ENCODE data around the gene RINT1.
A peak's percentile ranks its signal among the peaks of the same experiment; 100 is the strongest.
"Not testable (repeated sequence)": the region's sequence is repeated elsewhere in the genome, so short reads cannot be mapped to it uniquely, and the experiment has no call there.

RINT1 gene

DNA sequence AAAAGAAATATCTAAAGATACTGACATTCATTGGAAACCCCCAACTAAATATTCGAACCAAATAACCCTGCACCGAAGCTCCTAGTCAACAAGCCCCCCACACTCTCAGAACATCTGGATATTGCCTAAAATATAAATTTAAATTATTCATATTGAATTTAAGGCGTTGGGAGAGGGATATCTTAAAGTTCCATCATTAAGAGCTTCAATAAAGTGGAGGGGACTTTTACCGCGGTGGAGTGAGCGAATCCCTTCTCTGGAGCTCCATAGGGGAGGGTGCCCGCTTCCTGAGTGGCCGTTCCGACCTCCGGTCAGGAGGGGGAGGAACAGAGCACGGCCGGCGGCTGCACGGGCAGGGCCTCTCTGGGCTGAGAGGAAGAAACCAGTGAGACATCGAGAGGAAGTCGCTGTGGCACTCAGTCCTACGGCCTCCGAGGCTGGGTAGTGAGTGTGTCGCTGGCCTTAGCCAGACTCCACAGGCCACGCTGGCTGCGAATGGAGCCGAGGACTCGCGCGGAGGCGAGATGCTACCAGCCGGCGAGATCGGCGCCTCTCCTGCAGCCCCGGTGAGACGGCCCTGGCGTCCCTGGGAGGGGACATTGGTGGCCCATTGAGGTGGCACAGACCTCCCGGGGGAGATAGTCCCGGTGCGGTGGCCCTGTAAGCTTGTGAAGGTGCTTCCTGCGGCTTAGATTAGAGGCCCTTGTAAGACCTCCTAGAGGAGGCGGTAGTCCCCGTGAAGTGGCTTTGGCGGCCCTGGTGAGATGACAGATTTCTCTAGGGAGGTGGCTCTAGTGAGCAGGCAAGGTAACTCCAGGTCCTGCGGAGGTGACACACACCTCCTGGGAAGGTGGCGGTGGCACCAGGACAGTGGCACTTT, at the start of gene RINT1:
TSS of gene RINT1 (plus strand) at position 410 of the 880 bp plus-strand sequence. CDS start at position 525, 115 bp downstream.
- DNase-seq, result peak; percentile 86

DNA sequence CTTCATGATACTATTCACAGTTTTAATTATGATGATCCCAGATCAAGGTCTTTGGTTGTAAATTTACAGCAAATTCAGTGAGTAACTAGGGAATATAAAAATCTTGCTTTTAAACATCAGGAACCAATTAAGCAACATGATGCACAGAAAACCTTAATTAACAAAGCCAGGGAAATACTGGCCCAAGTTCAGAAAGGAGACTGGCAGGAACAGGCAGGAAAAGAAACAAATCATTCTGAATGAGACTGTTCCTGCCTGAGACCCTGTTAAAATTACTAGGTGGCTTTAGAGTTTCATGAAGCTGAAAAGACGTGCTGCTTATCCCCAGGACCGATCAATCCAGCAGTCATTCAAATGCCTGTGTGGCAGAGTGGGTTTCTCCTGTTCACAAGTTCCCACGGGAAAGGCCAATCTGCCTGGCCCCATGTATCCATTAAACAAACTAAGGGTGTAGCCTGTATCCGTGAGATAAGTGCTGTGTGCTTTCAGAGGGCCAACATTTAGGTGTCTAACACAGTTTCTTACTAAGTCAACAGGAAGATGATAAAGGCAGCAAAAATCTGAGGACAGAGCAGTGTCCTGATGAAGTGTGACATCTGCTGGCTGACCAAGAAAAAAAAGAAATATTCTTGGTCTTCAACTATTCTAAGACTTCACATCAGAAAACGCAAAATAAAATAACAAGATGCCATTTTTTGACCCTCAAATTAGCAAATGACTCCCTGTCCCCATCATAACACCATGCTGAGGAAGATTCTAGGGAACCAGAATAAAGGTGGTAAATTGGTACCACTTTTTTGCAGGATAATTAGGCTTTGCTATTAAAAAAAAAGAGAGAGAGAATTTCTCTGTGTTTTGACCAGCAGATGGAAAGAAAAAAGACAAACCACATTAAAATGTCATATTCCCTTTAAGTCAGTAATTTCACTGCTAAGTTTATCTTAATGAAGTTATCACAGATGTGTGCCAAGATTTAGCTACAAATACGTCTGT, 44.1 kb upstream of the RINT1 start:
- no peak for DNase-seq

DNA sequence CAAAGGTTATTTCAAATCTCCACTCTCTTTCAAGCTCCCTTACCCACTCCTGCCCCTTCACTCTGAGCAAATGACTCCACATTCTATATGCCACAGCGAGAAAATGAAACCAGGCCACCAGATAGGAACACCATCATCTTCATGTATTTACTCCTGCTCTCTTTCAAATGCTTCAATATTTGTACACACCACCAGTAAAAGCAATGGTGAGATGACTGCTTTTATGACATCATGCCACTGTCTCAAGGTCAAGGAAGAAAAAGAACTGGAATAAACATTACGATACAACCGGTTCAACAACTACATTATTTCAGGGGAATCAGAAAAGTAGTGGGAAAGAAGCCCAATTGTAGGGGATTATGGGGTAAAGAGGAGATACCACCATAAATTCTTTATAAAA, 42.6 kb upstream of the RINT1 start:
- no peak for DNase-seq

DNA sequence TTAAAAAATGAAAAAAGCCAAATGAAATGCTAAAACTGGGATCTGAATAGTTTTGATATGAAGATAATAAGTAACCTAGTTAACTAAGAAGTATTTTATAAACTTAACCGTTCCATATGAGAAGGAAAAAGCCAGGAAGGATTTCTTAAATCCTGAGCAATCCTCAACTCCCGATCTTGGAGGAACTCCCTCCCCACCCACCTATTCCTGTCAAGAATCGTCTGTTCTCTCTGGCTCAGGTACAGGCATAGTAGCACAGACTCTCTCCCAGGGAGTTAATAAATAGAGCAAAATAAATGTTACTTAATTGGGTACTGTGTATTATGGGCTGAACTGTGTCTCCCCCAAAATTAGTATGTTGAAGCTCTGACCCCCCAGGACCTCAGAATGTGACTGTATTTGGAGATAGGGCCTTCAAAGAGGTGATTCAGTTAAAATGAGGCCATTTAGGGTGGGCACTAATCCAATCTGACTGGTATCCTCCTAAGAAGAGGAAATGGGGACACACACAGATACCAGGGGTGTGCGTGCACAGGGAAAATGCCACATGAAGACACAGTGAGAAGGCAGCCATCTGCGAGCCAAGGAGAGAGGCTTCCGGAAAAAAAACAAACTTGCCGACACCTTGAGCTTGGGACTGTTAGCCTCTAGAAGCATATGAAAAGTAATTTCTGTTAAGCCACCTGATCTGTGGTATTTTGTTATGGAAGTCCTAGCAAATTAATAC, 38.6 kb upstream of the RINT1 start:
- DNase-seq, result no peak

DNA sequence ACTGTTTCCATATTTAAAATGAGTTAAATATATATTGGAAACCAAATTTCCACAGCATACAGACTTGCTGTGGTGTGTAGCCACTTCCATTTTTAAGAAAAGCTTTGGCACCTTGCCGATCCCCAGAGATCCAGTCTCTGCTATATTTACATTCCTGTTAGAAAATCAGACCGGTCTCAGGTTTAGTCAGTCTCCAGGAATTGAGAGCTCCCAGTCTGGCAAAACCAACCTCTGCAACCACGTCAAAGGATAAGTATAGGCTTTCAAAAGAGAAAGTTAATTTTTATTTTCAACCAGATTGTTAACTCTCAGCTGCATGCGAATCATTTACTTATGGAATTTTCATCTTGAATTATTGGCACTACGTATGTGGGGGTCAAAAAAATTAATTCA, 38.1 kb upstream of the RINT1 start:
- DNase-seq, result no peak

DNA sequence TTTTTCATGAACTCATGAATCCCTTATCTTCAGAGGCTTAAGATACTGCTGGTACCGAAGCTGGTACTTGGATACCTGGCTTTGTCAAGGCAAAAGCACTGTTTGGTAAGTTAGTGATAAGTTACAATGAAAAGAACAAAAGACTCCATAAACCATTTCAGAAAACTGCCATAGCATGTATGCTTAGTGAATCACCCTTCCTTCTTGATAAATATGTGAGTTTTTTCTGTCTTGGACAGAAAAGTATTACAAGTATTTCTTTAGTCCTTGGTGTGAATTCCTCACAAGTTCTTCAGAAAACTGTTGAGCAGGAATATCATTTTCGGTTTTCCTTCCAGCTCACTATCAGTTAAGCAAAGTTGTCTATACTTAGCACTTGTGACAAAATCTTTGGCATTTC, 35.5 kb upstream of the RINT1 start:
- no peak for DNase-seq

DNA sequence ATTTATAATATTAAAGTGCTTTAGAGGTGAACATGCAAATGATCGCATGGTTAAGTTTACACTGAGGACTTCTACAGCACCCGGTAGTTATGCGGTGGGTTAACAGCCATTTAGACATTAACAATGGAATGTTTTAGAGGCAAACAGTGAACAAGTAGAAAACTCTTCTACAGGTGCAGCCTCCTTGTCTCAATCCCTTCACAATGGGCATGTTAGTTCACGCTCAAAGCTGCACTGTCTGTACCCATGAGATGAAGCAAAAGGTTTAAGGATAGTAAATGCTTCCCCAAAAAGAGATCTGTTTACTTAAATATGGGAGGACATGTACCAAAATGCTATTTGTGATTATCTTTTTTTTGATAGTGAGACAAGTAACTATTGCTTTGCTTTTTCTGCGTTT, 35.0 kb upstream of the RINT1 start:
- no peak for DNase-seq

DNA sequence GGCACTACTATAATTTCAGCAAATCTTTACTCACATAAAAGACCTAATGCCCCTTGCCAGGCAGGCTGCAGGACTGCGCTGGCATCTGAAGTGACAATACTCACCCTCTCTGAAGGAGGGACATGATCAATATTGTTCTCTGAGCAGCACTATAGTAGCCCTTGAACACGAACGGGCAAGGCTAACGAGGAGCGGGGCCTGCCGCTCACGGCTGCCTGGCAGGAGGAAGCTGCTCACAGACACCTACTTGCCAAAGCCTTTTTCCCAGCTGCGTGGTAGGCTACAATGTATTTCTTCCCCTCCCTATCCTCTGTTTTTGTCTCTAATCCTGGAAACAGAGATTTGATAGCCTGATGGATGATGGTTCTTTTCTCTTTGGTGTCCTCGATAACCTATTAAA, 29.8 kb upstream of the RINT1 start:
- DNase-seq, result no peak

DNA sequence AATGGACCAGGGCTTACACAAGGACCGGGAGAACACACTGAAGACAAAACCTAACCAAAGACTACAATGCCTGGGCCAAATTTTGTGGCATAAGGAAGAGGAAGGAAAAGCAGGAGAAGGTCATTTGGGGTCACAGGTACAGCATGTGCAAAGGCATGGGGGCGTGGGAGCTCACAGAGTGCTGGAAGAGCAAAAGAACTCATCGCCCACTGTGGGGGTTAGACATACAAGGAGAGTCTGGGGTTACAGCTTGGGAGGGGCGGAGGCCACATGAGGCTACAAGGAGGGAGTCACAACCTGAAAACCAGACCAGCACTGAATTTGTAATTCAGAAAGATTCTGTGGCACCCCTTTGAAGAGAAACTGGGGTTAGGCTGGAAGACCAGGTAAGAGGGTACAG, 19.6 kb upstream of the RINT1 start:
- no peak for DNase-seq

DNA sequence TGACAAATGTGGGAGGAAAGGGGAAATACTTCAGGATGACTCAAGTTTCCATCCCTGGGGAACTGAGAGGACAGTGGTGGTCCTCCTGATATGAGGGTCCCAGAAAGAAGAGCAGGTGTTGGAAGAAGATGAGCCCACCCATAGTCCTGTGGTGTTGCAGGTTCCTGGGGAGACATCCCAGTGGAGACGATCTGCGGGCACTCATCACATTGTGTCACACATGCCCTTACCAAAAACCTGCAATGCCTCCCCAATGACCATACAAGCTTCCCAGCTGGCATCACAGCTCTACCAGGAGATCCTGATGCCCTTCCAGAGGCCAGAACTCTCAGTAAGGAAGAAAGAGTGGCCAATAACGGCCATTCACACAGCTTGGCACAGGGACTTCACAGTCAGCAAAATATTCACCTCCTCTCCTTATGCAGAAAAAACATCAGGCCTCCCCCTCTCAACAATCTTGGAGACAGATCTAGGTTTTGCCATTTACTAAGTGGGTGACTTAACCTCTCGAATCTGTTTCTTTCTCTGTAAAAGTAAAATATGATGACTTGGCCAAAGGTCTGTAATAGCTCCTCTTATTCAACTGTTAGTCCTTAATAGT, 19.0 kb upstream of the RINT1 start:
- no peak for DNase-seq

DNA sequence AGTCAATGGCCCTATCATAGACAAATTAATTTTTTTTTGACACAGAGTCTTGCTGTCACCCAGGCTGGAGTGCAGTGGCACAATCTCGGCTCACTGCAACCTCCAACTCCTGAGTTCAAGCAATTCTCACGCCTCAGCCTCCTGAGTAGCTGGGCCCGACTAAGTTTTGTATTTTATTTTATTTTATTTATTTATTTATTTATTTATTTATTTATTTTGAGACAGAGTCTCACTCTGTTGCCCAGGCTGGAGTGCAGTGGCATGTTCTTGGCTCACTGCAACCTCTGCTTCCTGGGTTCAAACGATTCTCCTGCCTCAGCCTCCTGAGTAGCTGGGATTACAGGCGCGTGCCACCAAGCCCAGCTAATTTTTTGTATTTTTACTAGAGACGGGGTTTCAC, 16.4 kb upstream of the RINT1 start:
- DNase-seq, result not testable (repeated sequence)

DNA sequence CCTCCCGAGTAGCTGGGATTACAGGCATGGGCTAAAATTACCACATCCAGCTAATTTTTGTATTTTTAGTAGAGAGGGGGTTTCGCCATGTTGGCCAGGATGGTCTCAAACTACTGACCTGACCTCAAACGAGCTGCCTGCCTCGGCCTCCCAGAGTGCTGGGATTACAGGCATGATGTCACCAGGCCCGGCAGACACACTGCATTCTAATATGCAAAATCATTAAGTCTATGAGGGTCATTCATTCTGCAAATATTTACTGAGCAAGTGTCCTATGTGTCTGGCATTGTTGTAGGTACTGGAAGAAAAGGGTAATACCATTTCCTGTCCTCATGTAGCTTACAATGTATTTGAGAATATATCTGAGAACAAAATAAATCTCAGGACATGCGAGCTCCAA, 12.6 kb upstream of the RINT1 start:
- DNase-seq, result no peak

DNA sequence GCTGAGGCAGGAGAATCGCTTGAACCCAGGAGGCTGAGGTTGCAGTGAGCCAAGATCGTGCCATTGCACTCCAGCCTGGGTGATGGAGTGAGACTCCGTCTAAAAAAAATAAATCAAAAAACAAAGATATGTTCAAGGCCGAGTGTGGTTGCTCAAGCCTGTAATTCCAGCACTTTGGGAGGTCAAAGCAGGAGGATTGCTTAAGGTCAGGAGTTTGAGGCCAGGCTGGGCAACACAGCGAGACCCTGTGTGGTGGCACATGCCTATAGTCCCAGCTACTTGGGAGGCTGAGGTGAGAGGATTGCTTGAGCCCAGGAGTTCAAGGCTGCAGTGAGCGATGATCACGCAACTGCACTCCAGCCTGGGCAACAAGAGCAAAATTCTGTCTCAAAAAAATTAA, 11.4 kb upstream of the RINT1 start:
- not testable (repeated sequence) for DNase-seq

DNA sequence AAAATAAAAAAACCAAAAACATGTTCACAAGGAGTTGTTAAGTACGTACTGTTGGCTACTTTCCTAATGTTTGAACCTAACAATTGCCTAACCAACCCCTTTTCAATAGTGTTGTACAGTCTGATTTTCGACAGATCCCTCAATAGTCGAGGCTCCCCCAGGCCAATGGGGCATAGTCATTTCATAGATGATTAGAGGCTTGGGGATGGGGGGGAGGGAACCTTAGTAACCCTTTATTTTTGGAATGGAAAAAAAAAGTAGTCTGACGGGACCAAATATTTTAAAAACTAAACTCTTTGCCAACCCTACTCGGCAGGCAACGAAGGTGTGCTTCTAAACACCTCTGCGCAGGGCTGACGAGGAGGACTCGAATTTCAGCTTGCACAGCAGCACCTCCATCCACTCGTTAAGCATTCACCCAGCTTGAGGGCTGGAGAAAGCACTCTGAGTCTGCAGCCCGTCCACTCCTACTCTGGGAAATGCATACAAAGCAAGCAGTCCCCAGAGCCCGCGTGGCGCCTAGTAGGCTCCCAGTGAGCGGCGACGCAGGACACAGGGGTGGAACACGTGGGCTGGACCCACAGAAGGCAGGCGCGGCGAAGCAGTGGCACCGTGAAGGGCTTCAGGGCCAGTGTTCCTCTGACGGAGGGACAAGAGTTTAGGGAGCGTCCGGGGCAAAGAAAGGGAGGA, 10.8 kb upstream of the RINT1 start:
- DNase-seq, result peak; percentile 35

DNA sequence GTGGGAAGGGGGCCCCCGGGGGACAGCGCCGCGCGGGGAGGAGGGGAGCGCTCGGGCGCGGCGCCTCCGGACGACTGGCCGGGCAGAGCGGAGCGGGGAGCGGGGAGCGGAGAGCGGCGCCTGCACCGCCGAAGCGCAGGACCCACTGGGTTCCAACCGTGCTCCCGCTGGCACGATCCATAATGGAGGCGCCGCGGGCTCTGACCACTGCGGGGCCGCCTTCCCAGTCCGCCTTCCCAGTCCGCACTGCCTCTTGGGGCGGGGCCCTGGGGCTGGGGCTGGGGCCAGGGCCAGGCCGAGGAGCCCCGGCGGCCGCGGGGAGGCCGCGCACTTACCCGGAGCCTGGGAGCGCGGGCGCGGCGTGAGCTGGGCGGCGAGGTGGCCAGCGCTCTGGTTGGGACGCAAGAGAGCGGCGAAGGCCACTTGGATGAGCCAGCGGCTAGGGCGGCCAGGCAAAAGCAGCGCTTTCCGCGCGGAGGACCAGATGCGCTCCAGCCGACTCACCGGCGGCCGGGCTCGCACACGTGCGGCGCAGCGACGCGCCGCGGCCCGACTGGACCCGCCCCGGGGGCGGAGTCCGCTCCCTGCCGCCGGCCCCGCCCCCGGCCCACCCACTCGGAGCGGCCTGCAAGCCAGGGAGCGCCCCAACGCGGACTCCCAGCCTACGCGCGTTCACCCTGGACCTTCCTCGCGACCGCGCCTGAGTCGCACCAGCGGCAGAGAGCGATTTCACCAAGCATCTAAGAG, 10.1 kb upstream of the RINT1 start, which contains the start of gene PUS7:
TSS of gene PUS7 (minus strand) at position 555 of the 747 bp plus-strand sequence. CDS start 13,759 bp downstream, outside the sequence.
- peak; percentile 68 for DNase-seq

DNA sequence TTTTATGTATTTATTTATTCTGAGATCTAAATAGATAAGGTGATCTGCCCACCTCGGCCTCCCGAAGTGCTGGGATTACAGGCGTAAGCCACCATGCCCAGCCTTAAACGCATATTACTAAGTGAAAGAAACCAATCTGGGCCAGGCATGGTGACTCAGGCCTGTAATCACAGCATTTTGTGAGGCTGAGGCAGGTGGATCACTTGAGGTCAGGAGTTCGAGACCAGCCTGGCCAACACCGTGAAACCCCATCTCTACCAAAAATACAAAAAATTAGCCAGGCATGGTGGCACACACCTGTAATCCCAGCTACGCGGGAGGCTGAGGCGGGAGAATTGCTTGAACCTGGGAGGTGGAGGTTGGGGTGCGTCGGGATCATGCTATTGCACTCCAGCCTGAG, 7.6 kb upstream of the RINT1 start:
- not testable (repeated sequence) for DNase-seq

DNA sequence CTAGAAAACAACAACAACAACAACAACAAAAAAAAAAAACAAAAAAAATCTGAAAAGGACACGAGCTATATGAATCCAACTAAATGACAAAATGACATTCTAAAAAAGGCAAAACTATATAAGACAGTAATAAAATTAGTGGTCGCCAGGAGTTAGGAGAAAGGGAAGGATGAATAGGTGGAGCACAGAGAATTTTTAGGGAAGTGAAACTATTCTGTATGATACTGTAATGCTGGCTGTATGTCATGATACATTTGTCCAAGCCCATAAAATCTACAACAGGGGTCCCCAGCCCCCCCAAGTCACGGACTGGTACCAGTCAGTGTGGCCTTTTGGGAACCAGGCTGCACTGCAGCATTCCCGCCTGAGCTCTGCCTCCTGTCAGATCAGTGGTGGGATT, 7.2 kb upstream of the RINT1 start:
- no peak for DNase-seq

DNA sequence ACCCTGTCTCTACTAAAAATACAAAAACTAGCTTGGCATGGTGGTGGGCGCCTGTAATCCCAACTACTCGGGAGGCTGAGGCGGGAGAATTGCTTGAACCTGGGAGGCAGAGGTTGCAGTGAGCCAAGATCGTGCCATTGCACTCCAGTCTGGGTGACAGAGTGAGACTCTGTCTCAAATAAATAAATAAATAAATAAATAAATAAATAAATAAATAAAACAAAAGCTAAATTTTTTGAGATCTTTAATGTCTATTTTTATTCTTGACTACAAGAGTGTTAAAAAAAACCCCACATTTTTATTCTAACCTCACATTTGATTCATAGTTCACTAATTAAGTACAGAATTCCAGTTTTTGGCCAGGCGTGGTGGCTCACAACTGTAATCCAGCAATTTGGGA, 4.3 kb upstream of the RINT1 start:
- not testable (repeated sequence) for DNase-seq

DNA sequence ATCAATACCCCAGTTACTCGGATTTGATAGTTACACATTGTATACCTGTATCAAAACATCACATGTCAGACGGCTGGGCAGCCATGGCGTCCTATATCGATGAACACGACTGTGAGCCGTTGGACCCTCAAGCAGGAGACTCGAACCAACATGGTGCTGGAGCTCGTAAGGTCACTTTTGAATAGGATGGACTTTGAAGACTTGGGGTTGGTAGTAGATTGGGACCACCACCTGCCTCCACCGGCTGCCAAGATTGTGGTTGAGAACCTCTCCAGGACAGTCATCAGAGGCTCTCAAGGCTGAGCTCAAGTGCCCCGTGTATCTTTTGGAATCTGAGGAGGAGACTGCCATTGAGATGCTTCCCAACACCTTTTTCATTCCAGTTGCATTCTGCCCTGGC, 1.9 kb upstream of the RINT1 start:
- DNase-seq, result no peak

DNA sequence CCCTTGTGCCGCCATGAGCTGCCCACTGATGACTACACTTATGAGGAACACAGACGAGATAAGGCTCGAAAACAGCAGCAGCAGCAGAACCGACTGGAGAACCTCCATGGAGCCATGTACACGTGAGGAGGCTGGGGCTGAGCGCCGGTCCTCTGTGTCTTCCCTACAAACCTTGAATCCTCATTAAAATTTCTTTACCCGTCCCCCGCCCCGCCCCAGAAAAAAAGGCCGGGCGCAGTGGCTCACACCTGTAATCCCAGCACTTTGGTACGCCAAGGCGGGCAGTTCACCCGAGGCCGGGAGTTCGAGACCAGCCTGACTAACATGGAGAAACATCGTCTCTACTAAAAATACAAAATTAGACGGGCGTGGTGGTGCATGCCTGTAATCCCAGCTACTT, 1.5 kb upstream of the RINT1 start:
- DNase-seq, result no peak
